ENCODE measurements around the gene BUB1B.
"Not testable (repeated sequence)": the region's sequence is repeated elsewhere in the genome, so short reads cannot be mapped to it uniquely, and the experiment has no call there.

The BUB1B gene

DNA sequence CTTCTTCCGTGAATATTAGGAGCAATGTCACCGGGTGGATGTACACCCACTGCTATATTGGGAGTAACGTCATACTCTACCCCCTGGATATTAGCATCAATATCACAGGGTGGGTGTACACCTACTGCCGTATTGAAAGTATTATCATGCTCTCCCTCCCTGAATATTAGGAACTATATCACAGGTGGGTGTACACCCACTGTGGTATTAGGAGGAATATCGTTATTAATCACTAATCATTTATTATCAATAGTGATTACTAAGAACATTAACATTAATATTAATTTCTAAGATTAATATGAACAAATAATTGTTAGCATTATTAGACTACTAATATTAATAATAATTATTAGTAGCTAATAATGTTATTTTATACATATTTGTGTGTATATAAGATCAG, 30.8 kb upstream of the BUB1B start:
- ChIA-PET CTCF (no interaction called here), POLR2A (no interaction called here)
- TF ChIP-seq, protein P1, sequence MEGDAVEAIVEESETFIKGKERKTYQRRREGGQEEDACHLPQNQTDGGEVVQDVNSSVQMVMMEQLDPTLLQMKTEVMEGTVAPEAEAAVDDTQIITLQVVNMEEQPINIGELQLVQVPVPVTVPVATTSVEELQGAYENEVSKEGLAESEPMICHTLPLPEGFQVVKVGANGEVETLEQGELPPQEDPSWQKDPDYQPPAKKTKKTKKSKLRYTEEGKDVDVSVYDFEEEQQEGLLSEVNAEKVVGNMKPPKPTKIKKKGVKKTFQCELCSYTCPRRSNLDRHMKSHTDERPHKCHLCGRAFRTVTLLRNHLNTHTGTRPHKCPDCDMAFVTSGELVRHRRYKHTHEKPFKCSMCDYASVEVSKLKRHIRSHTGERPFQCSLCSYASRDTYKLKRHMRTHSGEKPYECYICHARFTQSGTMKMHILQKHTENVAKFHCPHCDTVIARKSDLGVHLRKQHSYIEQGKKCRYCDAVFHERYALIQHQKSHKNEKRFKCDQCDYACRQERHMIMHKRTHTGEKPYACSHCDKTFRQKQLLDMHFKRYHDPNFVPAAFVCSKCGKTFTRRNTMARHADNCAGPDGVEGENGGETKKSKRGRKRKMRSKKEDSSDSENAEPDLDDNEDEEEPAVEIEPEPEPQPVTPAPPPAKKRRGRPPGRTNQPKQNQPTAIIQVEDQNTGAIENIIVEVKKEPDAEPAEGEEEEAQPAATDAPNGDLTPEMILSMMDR (IDR thresholded peaks at IDR 0.05; ENCODE audit: control extremely low read depth, extremely low read depth, low read depth, missing control alignments), result no peak
- DNase-seq (ENCODE audit: extremely low spot score), result no peak

DNA sequence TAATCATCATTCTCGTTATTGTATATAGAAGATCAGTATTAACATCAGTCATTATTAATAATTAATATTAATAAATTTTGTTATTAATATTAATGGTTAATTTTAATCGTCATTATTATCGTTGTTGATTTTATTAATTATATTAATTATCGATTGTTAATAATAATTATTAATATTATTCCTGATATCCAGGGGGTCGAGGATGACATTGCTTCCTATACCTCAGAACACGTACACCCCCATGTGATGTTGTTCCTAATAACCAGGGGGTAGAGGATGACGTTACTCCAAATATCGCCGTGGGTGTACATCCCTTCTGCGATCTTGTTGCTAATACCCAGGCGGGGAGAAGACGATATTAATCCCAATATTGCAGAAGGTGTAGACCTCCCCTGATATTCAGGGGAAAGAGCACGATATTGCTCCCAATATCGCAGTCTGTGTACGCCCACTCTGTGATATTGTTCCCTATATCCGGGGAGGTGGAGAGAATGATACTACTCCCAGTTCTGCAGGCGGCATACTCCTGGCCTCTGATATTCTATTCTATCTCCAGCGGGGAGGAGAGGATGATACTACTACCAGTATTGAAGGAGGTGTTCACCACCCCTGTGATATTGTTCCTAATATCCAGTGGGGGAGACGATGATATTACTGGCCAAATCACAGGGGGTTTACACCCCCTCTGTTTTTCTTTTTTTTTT, 29.9 kb upstream of the BUB1B start:
- CTCF ChIA-PET, result no interaction called here
- no peak for DNase-seq (ENCODE audit: extremely low spot score)
- POLR2A ChIA-PET, result no interaction called here
- TF ChIP-seq, protein P1 (IDR thresholded peaks at IDR 0.05; ENCODE audit: control extremely low read depth, extremely low read depth, low read depth, missing control alignments), result no peak

DNA sequence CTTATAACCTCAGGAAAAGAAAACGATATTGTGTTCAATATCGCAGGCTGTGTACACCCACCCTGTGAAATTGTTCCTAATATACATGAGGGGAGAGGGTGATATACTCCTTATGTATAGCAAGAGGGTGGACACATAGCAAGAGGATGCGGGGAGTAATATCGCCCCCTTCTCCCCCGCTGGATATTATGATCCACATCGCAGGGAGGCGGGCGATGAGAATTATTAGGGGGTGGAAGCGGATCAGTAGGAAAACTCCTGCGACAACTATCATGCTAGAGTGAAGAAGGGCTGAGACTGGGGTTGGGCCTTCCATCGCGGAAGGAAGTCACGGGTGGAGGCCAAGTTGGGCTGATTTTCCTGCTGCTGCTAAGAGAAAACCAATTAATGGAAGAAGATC, 27.3 kb upstream of the BUB1B start:
- ChIA-PET CTCF (no interaction called here), POLR2A (no interaction called here)
- no peak for DNase-seq (ENCODE audit: extremely low spot score)
- TF ChIP-seq, protein P1 (IDR thresholded peaks at IDR 0.05; ENCODE audit: control extremely low read depth, extremely low read depth, low read depth, missing control alignments), result no peak

DNA sequence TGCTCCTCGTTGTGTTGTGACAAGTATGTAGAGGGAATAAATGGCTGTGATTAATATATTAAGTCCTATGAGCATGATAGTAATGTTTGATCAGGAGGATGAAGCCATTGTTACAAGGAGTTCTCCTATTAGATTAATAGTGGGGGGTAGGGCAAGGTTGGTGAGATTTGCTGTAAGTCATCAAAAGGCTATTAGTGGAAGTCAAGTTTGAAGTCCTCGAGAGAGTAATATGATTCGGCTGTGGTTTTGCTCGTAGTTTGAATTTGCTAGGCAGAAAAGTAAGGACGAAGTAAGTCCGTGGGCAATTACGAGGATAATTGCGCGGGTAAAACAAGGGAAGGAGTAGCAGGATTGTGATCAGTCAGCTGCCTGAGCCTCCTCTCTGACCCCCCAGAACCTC, 26.0 kb upstream of the BUB1B start:
- CTCF ChIA-PET, result no interaction called here
- DNase-seq (ENCODE audit: extremely low spot score), result no peak
- TF ChIP-seq, protein P1 (IDR thresholded peaks at IDR 0.05; ENCODE audit: control extremely low read depth, extremely low read depth, low read depth, missing control alignments), result no peak
- POLR2A ChIA-PET, result no interaction called here

DNA sequence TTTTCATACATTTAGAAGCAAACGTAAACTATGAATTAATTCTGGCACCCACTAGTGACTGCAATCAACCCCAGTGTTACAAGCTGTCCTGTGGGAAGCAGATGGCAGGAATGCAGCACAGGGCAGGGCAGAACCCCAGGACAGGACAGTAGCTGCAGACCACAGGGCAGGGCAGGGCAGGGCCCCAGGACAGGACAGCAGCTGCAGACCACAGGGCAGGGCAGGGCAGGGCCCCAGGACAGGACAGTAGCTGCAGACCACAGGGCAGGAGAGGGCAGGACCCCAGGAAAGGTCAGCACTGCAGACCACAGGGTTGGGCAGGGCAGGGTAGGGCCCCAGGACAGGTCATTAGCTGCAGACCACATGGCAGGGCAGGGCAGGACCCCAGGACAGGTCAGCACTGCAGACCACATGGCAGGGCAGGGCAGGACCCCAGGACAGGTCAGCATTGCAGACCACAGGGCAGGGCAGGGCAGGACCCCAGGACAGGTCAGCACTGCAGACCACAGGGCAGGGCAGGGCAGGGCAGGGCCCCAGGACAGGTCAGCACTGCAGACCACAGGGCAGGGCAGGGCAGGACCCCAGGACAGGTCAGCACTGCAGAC, 24.9 kb upstream of the BUB1B start:
- POLR2A ChIA-PET, result not testable (repeated sequence)

GRCh38 chr15:40136470-40137302, 24.2 kb upstream of the BUB1B start:
- TF ChIP-seq, protein P1 (IDR thresholded peaks at IDR 0.05; ENCODE audit: control extremely low read depth, extremely low read depth, low read depth, missing control alignments), result no peak
- POLR2A ChIA-PET, result no interaction called here
- no peak for DNase-seq (ENCODE audit: extremely low spot score)
- CTCF ChIA-PET, result no interaction called here

More for the DNA sequence above, 24.9 kb upstream of the BUB1B start:
- DNase-seq (ENCODE audit: extremely low spot score); CTCF ChIA-PET: not testable (repeated sequence)

Measured in GM10248 (cell line).